Measurements from ENCODE around the gene ELOA2. TPM values are rescaled to one million over a fixed set of nuclear protein-coding genes. Genes with fewer than 3 reads are reported as not detected.
"Not testable (repeated sequence)": the region's sequence is repeated elsewhere in the genome, so short reads cannot be mapped to it uniquely, and the experiment has no call there.

ELOA2 gene
- total and polyA plus RNA-seq, 4 donors: not detected

DNA sequence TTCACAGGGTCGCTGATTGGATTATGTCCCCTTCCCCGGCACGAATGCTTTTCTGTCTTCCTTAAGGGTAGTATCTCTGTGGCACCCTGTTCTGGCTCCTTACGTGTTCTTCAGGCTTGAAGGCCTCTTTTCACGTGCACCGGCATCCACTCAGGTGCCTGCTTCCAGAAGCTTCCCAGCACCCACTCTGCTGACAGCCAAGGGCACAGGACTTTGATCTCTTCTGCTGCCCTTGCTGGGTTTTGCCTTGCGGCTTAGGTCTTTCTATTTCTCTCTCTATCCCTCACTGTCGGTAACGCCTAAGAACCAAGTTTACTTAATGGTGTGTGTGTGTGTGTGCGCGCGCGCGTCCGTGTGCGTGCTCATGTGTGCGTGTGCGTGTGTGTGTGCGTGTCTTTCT, 14.7 kb downstream of the ELOA2 start:
- H3K27ac ChIP-seq (ENCODE audit: low read depth in 1 of 2, low read length in 1 of 2); DNase-seq; H3K27me3 ChIP-seq (ENCODE audit: control insufficient read depth in 3 of 3, insufficient read depth in 3 of 3, low read length in 2 of 3); H3K9me3 ChIP-seq (ENCODE audit: control insufficient read depth in 4 of 4, insufficient read depth in 3 of 4, low read length in 3 of 4); ATAC-seq (ENCODE audit: insufficient read depth, low FRiP score); H3K9ac ChIP-seq (ENCODE audit: insufficient read depth in 1 of 2, low read length in 2 of 2); H3K4me1 ChIP-seq (ENCODE audit: control insufficient read depth in 5 of 5, insufficient read depth in 5 of 5, low read length in 5 of 5); H3K4me3 ChIP-seq; H3K36me3 ChIP-seq (ENCODE audit: control insufficient read depth in 4 of 4, insufficient read depth in 4 of 4, low read length in 4 of 4): not testable (repeated sequence)
- WGBS, 2 donors: no CpG with 5 or more reads among the region's 19 CpGs

DNA sequence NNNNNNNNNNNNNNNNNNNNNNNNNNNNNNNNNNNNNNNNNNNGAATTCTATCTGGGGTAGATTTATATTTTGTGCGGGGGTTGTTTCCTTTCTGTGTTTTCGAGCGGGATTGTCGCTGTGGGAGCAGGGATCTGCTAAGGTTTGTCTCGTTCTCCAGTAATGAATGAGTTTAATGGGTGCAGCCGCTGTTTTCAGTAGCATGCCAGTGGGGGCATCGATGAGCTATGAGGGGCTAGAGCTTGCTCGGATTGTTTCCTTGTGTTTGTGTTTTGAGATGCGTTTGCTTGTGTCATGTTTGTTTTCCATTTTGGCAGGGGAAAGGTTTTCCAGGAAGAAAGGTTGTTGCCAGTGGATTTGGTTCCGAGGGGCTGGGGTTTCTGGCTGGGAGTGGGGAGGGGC, 15.6 kb downstream of the ELOA2 start:
- ATAC-seq (ENCODE audit: insufficient read depth, low FRiP score); DNase-seq; H3K4me3 ChIP-seq; H3K4me1 ChIP-seq (ENCODE audit: control insufficient read depth in 5 of 5, insufficient read depth in 5 of 5, low read length in 5 of 5); H3K27ac ChIP-seq (ENCODE audit: low read depth in 1 of 2, low read length in 1 of 2); H3K9me3 ChIP-seq (ENCODE audit: control insufficient read depth in 4 of 4, insufficient read depth in 3 of 4, low read length in 3 of 4); H3K27me3 ChIP-seq (ENCODE audit: control insufficient read depth in 3 of 3, insufficient read depth in 3 of 3, low read length in 2 of 3); H3K9ac ChIP-seq (ENCODE audit: insufficient read depth in 1 of 2, low read length in 2 of 2); H3K36me3 ChIP-seq (ENCODE audit: control insufficient read depth in 4 of 4, insufficient read depth in 4 of 4, low read length in 4 of 4): not testable (repeated sequence)
- WGBS, 2 donors: no CpG with 5 or more reads among the region's 10 CpGs

Other genes starting within 250 kb of the ELOA2 start
- 10 to 100 TPM; 31.0 to 47.6 TPM for gene PIAS2, start 118.1 kb downstream of the ELOA2 start, total RNA-seq
- gene PIAS2, start 118.1 kb downstream of the ELOA2 start, polyA plus RNA-seq: 1 to 10 TPM; 4.2 to 5.0 TPM
- 1 to 10 TPM; 6.4 to 8.0 TPM for gene KATNAL2, start 118.0 kb downstream of the ELOA2 start, total RNA-seq
- gene KATNAL2, start 118.0 kb downstream of the ELOA2 start, polyA plus RNA-seq: 1 to 10 TPM; 1.5 to 1.9 TPM
- 10 to 100 TPM; 36.2 to 38.2 TPM for gene HDHD2, start 114.9 kb upstream of the ELOA2 start, total RNA-seq
- 10 to 100 TPM; 16.7 to 24.0 TPM for gene HDHD2, start 114.9 kb upstream of the ELOA2 start, polyA plus RNA-seq
- gene IER3IP1, start 140.7 kb upstream of the ELOA2 start, total RNA-seq: 10 to 100 TPM; 13.2 to 21.6 TPM
- 10 to 100 TPM; 14.9 to 20.5 TPM for gene IER3IP1, start 140.7 kb upstream of the ELOA2 start, polyA plus RNA-seq
- gene SKOR2, start 216.0 kb upstream of the ELOA2 start, total RNA-seq: not detected
- gene SKOR2, start 216.0 kb upstream of the ELOA2 start, polyA plus RNA-seq: not detected

Measured in lung (tissue), 10 donors.